HFF-Myc (cell line): ENCODE measurements around the gene NOA1.

Experiments
- DNase-seq: peaks from one replicate; pipeline ENCODE4 v3.0.0-alpha.2; 2011; ENCODE audit warnings: low read depth; ENCODE audit errors: extremely low read depth
- H3K4me3 ChIP-seq: replicated peaks from 2 replicates; pipeline ENCODE4 v1.5.1; 2011; ENCODE audit warnings: low read depth, mild to moderate bottlenecking, control low read depth, low read length
- CTCF ChIP-seq: IDR thresholded peaks from 2 replicates; pipeline ENCODE4 v1.5.1; 2012; ENCODE audit warnings: mild to moderate bottlenecking, low read depth, low read length, control low read depth; ENCODE audit errors: missing control alignments

Gene NOA1

GRCh38 chr4:56971383-56971782 lies 6.0 kb downstream of the NOA1 start:
- H3K4me3 ChIP-seq = no peak overlapping the region
- no peak for DNase-seq
- TF ChIP-seq CTCF = no peak

GRCh38 chr4:56961107-56961500 lies 16.3 kb downstream of the NOA1 start:
- H3K4me3 ChIP-seq = no peak overlapping the region
- no peak for DNase-seq
- TF ChIP-seq CTCF = no peak

- no peak for DNase-seq
- H3K4me3 ChIP-seq = no peak overlapping the region
- no peak for TF ChIP-seq CTCF
These were observed 18.3 kb downstream of the NOA1 start for GRCh38 chr4:56959100-56959499.

GRCh38 chr4:56958111-56958517 lies 19.3 kb downstream of the NOA1 start:
- no peak for DNase-seq
- no peak overlapping the region for H3K4me3 ChIP-seq
- no peak for TF ChIP-seq CTCF

- TF ChIP-seq CTCF = no peak
- no peak for DNase-seq
- H3K4me3 ChIP-seq = no peak overlapping the region
These were observed 23.5 kb downstream of the NOA1 start for GRCh38 chr4:56953680-56954520.

GRCh38 chr4:56941403-56941802 lies 36.0 kb downstream of the NOA1 start:
- no peak for DNase-seq

More at GRCh38 chr4:56941403-56941802, 36.0 kb downstream of the NOA1 start:
- TF ChIP-seq CTCF = no peak
- H3K4me3 ChIP-seq = no peak overlapping the region
